ENCODE results near the gene ZSWIM1. TPM values are rescaled to one million over a fixed set of nuclear protein-coding genes. Genes with fewer than 3 reads are reported as not detected.

The ZSWIM1 gene
- total RNA-seq, 2 donors from 2014 or later: 11.6 to 12.5 TPM

DNA sequence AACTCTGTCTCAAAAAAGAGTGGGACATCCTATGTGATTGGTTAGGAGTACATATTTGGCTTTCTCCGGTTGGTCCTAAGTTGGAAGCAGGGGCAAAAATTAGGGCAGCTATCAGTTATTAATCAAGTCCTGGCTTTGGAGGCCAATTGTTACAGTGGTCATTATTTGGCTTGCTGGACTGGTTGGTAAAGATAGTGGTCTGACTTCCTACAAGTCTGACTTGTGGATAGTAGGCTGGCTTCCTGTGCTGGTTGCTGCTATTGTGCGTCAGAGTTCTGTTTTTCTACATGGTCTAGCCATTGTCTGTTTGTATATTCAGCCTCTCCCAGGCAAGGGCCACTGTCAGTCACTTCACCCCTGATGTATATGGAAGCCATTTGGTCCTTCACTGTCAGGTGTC, 30.8 kb upstream of the ZSWIM1 start:
- H3K36me3 Mint-ChIP-seq (ENCODE audit: low read depth): peaks cover 59% of the 10 kb centered on the region
- H3K9me3 ChIP-seq (ENCODE audit: control insufficient read depth, low read length): peaks cover 21% of the 10 kb centered on the region
- no peak overlapping the region for H3K27ac ChIP-seq (ENCODE audit: low read depth, low read length)
- H3K27ac Mint-ChIP-seq: no peak overlapping the region
- H3K4me1 Mint-ChIP-seq: peaks cover 25% of the 10 kb centered on the region
- DNase-seq: no peak
- no peaks in the 10 kb centered on the region for H3K27me3 Mint-ChIP-seq (ENCODE audit: insufficient read depth)
- H3K27me3 ChIP-seq (ENCODE audit: control insufficient read depth, insufficient read depth, low read length, poor library complexity, severe bottlenecking): no peaks in the 10 kb centered on the region
- no peak overlapping the region for H3K4me3 Mint-ChIP-seq
- no peak overlapping the region for H3K4me3 ChIP-seq (ENCODE audit: low read length)
- peaks cover 59% of the 10 kb centered on the region for H3K36me3 ChIP-seq (ENCODE audit: control insufficient read depth, insufficient read depth, low read length)
- peaks cover 7% of the 10 kb centered on the region for H3K9me3 Mint-ChIP-seq
- WGBS, 2 experiments (ENCODE audit: insufficient coverage in 1 of 2, insufficient read length in 1 of 2): 92 to 100% methylated on average over 2 of the region's 2 CpGs
- TF ChIP-seq, protein P1, sequence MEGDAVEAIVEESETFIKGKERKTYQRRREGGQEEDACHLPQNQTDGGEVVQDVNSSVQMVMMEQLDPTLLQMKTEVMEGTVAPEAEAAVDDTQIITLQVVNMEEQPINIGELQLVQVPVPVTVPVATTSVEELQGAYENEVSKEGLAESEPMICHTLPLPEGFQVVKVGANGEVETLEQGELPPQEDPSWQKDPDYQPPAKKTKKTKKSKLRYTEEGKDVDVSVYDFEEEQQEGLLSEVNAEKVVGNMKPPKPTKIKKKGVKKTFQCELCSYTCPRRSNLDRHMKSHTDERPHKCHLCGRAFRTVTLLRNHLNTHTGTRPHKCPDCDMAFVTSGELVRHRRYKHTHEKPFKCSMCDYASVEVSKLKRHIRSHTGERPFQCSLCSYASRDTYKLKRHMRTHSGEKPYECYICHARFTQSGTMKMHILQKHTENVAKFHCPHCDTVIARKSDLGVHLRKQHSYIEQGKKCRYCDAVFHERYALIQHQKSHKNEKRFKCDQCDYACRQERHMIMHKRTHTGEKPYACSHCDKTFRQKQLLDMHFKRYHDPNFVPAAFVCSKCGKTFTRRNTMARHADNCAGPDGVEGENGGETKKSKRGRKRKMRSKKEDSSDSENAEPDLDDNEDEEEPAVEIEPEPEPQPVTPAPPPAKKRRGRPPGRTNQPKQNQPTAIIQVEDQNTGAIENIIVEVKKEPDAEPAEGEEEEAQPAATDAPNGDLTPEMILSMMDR (conservative IDR thresholded peaks at IDR 0.05): no peak
- peaks cover 6% of the 10 kb centered on the region for H3K4me1 ChIP-seq (ENCODE audit: control insufficient read depth, insufficient read depth, low read length)
- H3K9ac ChIP-seq (ENCODE audit: extremely low read depth, low read length, poor library complexity, severe bottlenecking): no peak overlapping the region

DNA sequence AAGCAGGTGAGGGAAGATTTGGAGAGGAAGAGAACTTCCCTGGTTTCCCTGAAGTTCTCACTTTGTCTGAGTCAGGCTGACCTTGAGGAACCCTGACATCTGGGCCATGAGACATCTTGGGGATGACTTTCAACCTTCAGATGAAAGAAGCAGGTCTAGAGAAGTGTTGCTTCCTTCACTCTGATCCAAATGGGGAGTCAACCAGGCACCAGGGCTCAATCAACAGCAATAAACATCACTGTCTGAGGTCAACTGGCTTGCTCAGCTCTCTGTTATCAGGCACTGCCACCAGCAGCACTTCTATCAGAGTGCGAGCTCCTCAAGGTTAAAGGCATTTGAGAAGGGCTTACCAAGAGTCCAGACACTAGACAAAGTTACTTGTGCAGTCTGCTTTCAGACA, 30.1 kb upstream of the ZSWIM1 start:
- 95 to 100% methylated on average over 1 of the region's 1 CpG for WGBS, 2 experiments (ENCODE audit: insufficient coverage in 1 of 2, insufficient read length in 1 of 2)
- Mint-ChIP-seq H3K36me3 (ENCODE audit: low read depth) (peaks cover 52% of the 10 kb centered on the region), H3K27me3 (ENCODE audit: insufficient read depth) (no peaks in the 10 kb centered on the region), H3K27ac (no peak overlapping the region), H3K4me1 (peaks cover 28% of the 10 kb centered on the region), H3K4me3 (no peak overlapping the region), H3K9me3 (peaks cover 7% of the 10 kb centered on the region)
- TF ChIP-seq, protein P1 (conservative IDR thresholded peaks at IDR 0.05): no peak
- no peaks in the 10 kb centered on the region for H3K27me3 ChIP-seq (ENCODE audit: control insufficient read depth, insufficient read depth, low read length, poor library complexity, severe bottlenecking)
- peaks cover 21% of the 10 kb centered on the region for H3K9me3 ChIP-seq (ENCODE audit: control insufficient read depth, low read length)
- H3K36me3 ChIP-seq (ENCODE audit: control insufficient read depth, insufficient read depth, low read length): peaks cover 53% of the 10 kb centered on the region
- H3K27ac ChIP-seq (ENCODE audit: low read depth, low read length): no peak overlapping the region
- no peak for DNase-seq
- H3K4me3 ChIP-seq (ENCODE audit: low read length): no peak overlapping the region
- H3K9ac ChIP-seq (ENCODE audit: extremely low read depth, low read length, poor library complexity, severe bottlenecking): no peak overlapping the region
- peaks cover 6% of the 10 kb centered on the region for H3K4me1 ChIP-seq (ENCODE audit: control insufficient read depth, insufficient read depth, low read length)

DNA sequence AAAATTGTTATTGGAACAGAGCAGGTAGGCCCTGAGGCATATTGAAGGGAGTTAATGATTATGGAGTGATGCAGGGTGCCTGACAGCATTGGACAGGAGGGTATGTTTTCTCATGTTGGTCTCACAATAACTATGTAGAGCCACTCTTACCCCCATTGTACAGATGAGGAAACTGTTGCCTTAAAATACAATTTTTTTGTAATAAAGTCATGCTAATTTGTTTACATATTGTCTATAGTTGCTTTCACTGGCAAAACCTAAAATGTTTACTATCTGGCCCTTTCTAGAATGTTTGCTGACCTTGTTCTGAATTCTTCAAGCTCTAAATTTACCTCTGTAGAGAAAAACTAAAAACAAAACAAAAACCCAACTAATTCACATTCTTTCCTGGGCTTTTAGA, 29.5 kb upstream of the ZSWIM1 start:
- no peak overlapping the region for H3K27ac Mint-ChIP-seq
- TF ChIP-seq, protein P1 (conservative IDR thresholded peaks at IDR 0.05): no peak
- Histone ChIP-seq H3K36me3 (ENCODE audit: control insufficient read depth, insufficient read depth, low read length) (peaks cover 47% of the 10 kb centered on the region), H3K27ac (ENCODE audit: low read depth, low read length) (no peak overlapping the region), H3K4me1 (ENCODE audit: control insufficient read depth, insufficient read depth, low read length) (peaks cover 6% of the 10 kb centered on the region), H3K9me3 (ENCODE audit: control insufficient read depth, low read length) (peaks cover 21% of the 10 kb centered on the region), H3K4me3 (ENCODE audit: low read length) (no peak overlapping the region), H3K9ac (ENCODE audit: extremely low read depth, low read length, poor library complexity, severe bottlenecking) (no peak overlapping the region), H3K27me3 (ENCODE audit: control insufficient read depth, insufficient read depth, low read length, poor library complexity, severe bottlenecking) (no peaks in the 10 kb centered on the region)
- no peak for DNase-seq
- H3K27me3 Mint-ChIP-seq (ENCODE audit: insufficient read depth): no peaks in the 10 kb centered on the region
- peaks cover 31% of the 10 kb centered on the region for H3K4me1 Mint-ChIP-seq
- H3K36me3 Mint-ChIP-seq (ENCODE audit: low read depth): peaks cover 46% of the 10 kb centered on the region
- peaks cover 7% of the 10 kb centered on the region for H3K9me3 Mint-ChIP-seq
- no peak overlapping the region for H3K4me3 Mint-ChIP-seq
